Endothelial cell of umbilical vein (primary cell): Measurements from ENCODE around the gene LCN2.

Experiments used
- CTCF ChIP-seq, 2 donors: IDR thresholded peaks; 1 replicate in 1 of 2; 2 replicates in 1 of 2; pipeline ENCODE4 v1.5.1; 2011; ENCODE audit warnings: low read length in 2 of 2, mild to moderate bottlenecking in 2 of 2, moderate library complexity in 2 of 2, control low read depth in 1 of 2, inconsistent platforms in 1 of 2, low read depth in 1 of 2; ENCODE audit not compliant: insufficient read depth in 1 of 2; ENCODE audit errors: extremely low read depth in 1 of 2
- EZH2 ChIP-seq: IDR thresholded peaks from 2 replicates; pipeline ENCODE4 v1.6.1; 2012; ENCODE audit warnings: borderline replicate concordance, low read depth, mild to moderate bottlenecking, moderate library complexity, low read length, inconsistent platforms; ENCODE audit not compliant: severe bottlenecking
- FOS ChIP-seq: IDR thresholded peaks from 2 replicates; pipeline ENCODE4 v1.6.1; 2011; ENCODE audit warnings: mild to moderate bottlenecking, low read length, moderate library complexity, borderline replicate concordance; ENCODE audit not compliant: insufficient read depth
- GATA2 ChIP-seq: IDR thresholded peaks from 2 replicates; pipeline ENCODE4 v1.7.0; 2011; ENCODE audit warnings: low read depth, mild to moderate bottlenecking, moderate library complexity, mixed read lengths, low read length; ENCODE audit not compliant: insufficient read length, insufficient read depth
- JUN ChIP-seq: IDR thresholded peaks from 2 replicates; pipeline ENCODE4 v1.6.1; 2011; ENCODE audit warnings: borderline replicate concordance, low read depth; ENCODE audit not compliant: insufficient read length, insufficient read depth
- MYC ChIP-seq: IDR thresholded peaks from one replicate; pipeline ENCODE4 v1.6.1; 2011; ENCODE audit warnings: mild to moderate bottlenecking, low read depth, low read length
- POLR2A ChIP-seq: IDR thresholded peaks from 2 replicates; pipeline ENCODE4 v1.6.1; 2012; ENCODE audit warnings: low read depth, mild to moderate bottlenecking, control low read depth, low read length
- POLR2AphosphoS5 ChIP-seq: IDR thresholded peaks from 2 replicates; pipeline ENCODE4 v1.6.1; 2012; ENCODE audit warnings: low read depth, mild to moderate bottlenecking, control low read depth, low read length, moderate library complexity; ENCODE audit not compliant: insufficient read depth

- TF ChIP-seq CTCF (IDR thresholded peaks at IDR 0.05; ENCODE audit: extremely low read depth in 1 of 2, insufficient read depth in 1 of 2, low read depth in 1 of 2, low read length in 2 of 2) (no peak), POLR2A (no peak), JUN (no peak), POLR2AphosphoS5 (no peak), MYC (no peak), EZH2 (no peak), FOS (no peak), GATA2 (no peak)
These were observed 3.3 kb upstream of the LCN2 start for GRCh38 chr9:128145951-128146351.
